SH-SY5Y (cell line): Measurements from ENCODE around the gene PBX2.

Source experiments
- GATA2 ChIP-seq: IDR thresholded peaks from 2 replicates; pipeline ENCODE4 v1.6.1; 2011; ENCODE audit warnings: mild to moderate bottlenecking, low read depth, low read length
- GATA3 ChIP-seq: IDR thresholded peaks from 2 replicates; pipeline ENCODE4 v1.6.1; 2011; ENCODE audit warnings: low read depth, mild to moderate bottlenecking, low read length, moderate library complexity

DNA sequence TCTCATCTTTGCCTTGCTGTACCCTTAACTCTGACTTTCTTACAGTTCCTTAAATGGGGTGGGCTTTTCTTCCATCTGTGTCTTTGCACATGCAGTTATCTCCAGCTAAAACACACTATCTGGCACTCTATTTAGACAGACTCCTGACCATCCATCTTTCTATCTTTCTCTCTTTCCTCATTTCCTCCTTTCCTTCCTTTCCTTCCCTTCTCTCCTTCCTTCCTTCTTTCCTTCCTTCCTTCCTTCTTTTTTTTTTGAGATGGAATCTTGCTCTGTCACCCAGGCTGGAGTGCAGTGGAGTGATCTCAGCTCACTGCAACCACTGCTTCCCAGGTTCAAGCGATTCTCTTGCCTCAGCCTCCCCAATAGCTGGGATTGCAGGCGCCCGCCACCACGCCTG is 25.6 kb upstream of the PBX2 start:
- TF ChIP-seq GATA2 (no peak), GATA3 (no peak)
